Panc1 (cell line): ENCODE data around the gene PDPK1. TPM values are rescaled to one million over a fixed set of nuclear protein-coding genes. Genes with fewer than 3 reads are reported as not detected.
"Not testable (repeated sequence)": the region's sequence is repeated elsewhere in the genome, so short reads cannot be mapped to it uniquely, and the experiment has no call there.

Experiments
- ATAC-seq: fragments of 200-7000 bp; cut with Tn5 transposase; 2 replicates; pipeline ENCODE4 v1.9.1; 2020; ENCODE audit warnings: mild to moderate bottlenecking, moderate library complexity
- BruUV-seq: library from RNA; stranded (reverse); fragments of 400-500 nt; replicated peaks from 2 replicates; lab custom pipeline; 2021; lab: Mats Ljungman, UMichigan
- CTCF ChIA-PET: fragments of 300-600 bp; sonication (Branson Sonifier 250); formaldehyde crosslinking; loops from one replicate; lab custom pipeline; 2022; ENCODE audit warnings: antibody characterized with exemption; lab: Charles Lee
- POLR2A ChIA-PET: fragments of 300-600 bp; sonication (Branson Sonifier 250); formaldehyde crosslinking; loops from one replicate; lab custom pipeline; 2022; ENCODE audit warnings: antibody characterized with exemption; lab: Charles Lee
- DNase-seq: peaks from one replicate; pipeline ENCODE4 v3.0.0-alpha.2; 2010; ENCODE audit warnings: low read depth, low spot score
- H3K27ac ChIP-seq: 2 replicates; pipeline ENCODE4 v1.5.1; 2011; ENCODE audit warnings: mild to moderate bottlenecking, low read length, inconsistent platforms
- H3K27me3 ChIP-seq: fragments of 200-500 bp; sonication (Bioruptor generic); 2 replicates; pipeline ENCODE4 v1.6.0; 2014; ENCODE audit warnings: low read length, inconsistent platforms; ENCODE audit not compliant: control insufficient read depth, insufficient read depth
- H3K36me3 ChIP-seq: fragments of 200-500 bp; sonication (Bioruptor generic); 2 replicates; pipeline ENCODE4 v1.5.1; 2014; ENCODE audit warnings: inconsistent platforms, mild to moderate bottlenecking, low read length, moderate library complexity; ENCODE audit not compliant: control insufficient read depth, insufficient read depth
- H3K4me1 ChIP-seq: 2 replicates; pipeline ENCODE4 v1.5.1; 2011; ENCODE audit warnings: inconsistent platforms, mild to moderate bottlenecking, low read length, moderate library complexity; ENCODE audit not compliant: control insufficient read depth, insufficient read depth
- H3K4me3 ChIP-seq, 2 experiments: 2 replicates each; pipeline ENCODE4 v1.5.1; 2011 to 2012; ENCODE audit warnings: low read depth in 2 of 2, low read length in 2 of 2, mild to moderate bottlenecking in 2 of 2, inconsistent platforms in 1 of 2, moderate library complexity in 1 of 2
- H3K9me3 ChIP-seq: fragments of 200-500 bp; sonication (Bioruptor generic); 2 replicates; pipeline ENCODE4 v1.5.1; 2014; ENCODE audit warnings: low read depth, mild to moderate bottlenecking, inconsistent platforms, low read length, moderate library complexity; ENCODE audit not compliant: control insufficient read depth, insufficient read depth
- POLR2AphosphoS5 ChIP-seq: IDR thresholded peaks from 2 replicates; pipeline ENCODE4 v1.6.1; 2012; ENCODE audit warnings: mild to moderate bottlenecking, low read depth, low read length, moderate library complexity
- SIN3A ChIP-seq: IDR thresholded peaks from 2 replicates; pipeline ENCODE4 v1.6.1; 2012; ENCODE audit warnings: low read depth, mild to moderate bottlenecking, low read length, moderate library complexity, borderline replicate concordance; ENCODE audit not compliant: insufficient read depth
- TCF7L2 ChIP-seq: IDR thresholded peaks from 2 replicates; pipeline ENCODE4 v1.6.1; 2011; ENCODE audit warnings: mild to moderate bottlenecking, low read depth, low read length, inconsistent platforms
- in situ Hi-C: cut with HindIII; loops from 2 replicates; pipeline ENCODE4 v1.10.0; 2016; ENCODE audit warnings: low sequenced_read_pairs, low pct_unique_long_range_greater_than_20kb
- intact Hi-C: fragments of 100-400 bp; cut with micrococcal nuclease; formaldehyde crosslinking; loops from one replicate; pipeline ENCODE4 v1.10.0; 2022; ENCODE audit not compliant: unreplicated experiment
- total RNA-seq: library from RNA; stranded (reverse); gene quantifications from one replicate; pipeline ENCODE4 v1.2.1, GENCODE V29; 2021; ENCODE audit not compliant: unreplicated experiment
- TF ChIP-seq, protein P1 (sequence below), 2 experiments: IDR thresholded peaks; 2 replicates each; pipeline ENCODE4 v1.6.1; 2011 to 2012; ENCODE audit warnings: low read depth in 2 of 2, control low read depth in 1 of 2, low read length in 1 of 2, mild to moderate bottlenecking in 1 of 2, moderate library complexity in 1 of 2; ENCODE audit not compliant: insufficient read depth in 1 of 2
- TF ChIP-seq, protein P2 (sequence below): fragments of 450-650 bp; IDR thresholded peaks from 2 replicates; pipeline ENCODE4 v1.5.1; 2017; ENCODE audit warnings: mild to moderate bottlenecking

Gene PDPK1
- total RNA-seq, 1 experiment from 2014 or later: 43.2 TPM

DNA sequence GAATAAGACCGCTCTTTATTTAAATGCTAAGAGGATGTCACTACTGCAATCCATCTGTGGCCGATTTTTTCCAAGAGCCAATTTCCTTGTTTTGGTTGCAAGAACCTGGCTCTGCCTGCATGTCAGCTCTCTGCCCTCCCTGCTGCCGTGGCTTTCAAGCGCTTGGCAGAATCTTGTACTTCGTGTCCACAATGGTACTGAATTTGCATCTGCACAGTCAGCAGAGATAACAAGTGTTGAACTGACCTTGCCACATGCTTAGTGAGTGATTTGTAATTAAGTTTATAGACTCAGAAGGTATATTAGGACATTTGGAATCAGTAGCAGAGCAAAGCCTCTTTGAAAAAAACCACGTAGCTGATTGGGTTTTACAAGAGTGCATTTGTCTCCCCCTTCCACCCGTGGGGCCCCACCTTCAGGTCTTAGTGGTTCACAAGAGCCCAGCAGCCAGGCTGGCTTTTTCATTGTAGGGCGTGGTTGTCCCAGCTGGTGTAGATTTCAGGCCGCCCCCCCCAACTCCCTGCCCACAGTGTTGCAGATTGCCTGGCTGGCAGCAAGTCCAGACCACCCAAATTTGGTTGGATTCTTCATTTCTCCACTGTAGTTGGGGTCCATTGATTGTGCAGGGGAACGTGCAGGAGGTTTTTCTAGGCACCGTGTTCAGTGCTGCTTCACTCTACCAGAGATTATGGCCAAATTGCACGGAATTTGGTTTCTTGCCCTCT is 63.6 kb downstream of the PDPK1 start:
- H3K4me1 ChIP-seq, POLR2A ChIA-PET, intact Hi-C loops, DNase-seq, CTCF ChIA-PET, H3K27ac ChIP-seq, in situ Hi-C loops, H3K27me3 ChIP-seq, H3K36me3 ChIP-seq, ATAC-seq, H3K4me3 ChIP-seq, H3K9me3 ChIP-seq, BruUV-seq: not testable (repeated sequence)

DNA sequence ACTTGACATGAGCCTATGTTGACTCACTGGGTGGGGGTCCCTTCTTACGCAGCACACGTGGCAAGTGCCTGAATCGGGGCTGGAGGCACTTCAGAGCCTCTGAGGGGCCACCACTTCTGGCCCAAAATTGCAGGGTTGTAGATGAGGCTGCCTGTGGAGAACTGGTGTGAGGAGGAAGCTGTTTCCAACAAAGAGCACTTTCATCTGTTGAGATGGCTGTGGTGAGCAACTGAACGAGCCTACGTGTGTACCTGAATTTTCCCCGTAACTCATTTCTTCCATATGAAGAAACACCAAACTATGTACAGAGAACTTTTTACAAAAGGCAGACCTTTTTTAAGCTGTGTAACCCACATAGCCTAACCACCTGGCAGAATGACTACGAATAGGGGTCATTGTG is 64.4 kb downstream of the PDPK1 start:
- ATAC-seq, in situ Hi-C loops: not testable (repeated sequence)

DNA sequence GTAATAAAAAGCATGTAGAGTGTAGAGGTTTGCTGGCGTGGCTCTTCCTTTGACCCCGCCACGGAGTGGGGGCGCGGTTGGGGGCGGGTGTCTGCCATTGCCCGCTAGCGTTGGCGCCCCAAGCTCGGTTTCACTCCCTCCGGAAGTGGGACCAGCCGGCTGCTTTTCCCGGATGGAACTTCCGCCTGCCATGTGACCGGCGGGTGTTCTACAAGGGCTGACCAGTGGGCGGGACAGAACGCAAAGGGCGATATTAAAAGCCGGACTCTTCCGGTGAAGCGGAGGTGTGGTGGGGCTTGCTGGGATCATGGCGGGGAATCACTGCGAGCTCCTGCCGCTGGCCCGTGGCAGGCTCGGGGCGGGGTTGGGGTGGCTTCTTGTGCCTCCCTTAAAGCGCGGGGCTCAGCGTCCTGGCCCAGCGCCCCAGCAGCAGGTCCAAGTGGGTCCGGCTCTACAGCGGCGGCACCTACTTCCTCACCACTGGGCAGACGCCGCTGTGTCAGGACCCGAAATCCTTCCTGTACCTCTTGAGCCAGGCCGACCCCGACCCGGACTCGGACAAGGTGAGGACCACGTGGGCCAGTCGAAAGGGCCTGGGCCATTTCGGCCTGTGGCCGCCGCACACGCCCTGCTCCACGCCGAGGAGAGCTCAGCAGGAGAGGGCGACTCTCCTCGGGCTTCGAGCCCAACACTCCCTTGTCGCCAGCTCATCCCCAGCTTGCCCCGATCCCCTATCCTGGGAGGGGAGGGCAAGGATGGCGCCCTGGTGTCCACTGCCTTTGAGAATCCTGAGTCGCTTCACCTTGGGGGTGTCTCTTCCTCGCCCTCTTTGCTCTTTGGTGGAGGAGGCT is 65.6 kb downstream of the PDPK1 start:
- ATAC-seq (peak; percentile 95), DNase-seq (peak; percentile 91)
- Histone ChIP-seq H3K4me3 (peak overlapping the region; percentile 95 to 98), H3K9me3 (no peaks in the 10 kb centered on the region), H3K36me3 (no peaks in the 10 kb centered on the region; the same call in 1 of the 2 replicates), H3K27ac (peak overlapping the region; percentile 91), H3K27me3 (no peaks in the 10 kb centered on the region), H3K4me1 (no peaks in the 10 kb centered on the region; the same call in 1 of the 2 replicates)
- in situ Hi-C loops (no loop called here), intact Hi-C loops (no loop called here)
- ChIA-PET CTCF (no interaction called here), POLR2A (interaction anchor here (0.5 kb wide), 1 partner anchor 776 kb away, joined by 4 read pairs; no protein-coding TSS in a partner anchor)
- BruUV-seq: TSS peak; percentile 76
- TF ChIP-seq, protein P1, sequence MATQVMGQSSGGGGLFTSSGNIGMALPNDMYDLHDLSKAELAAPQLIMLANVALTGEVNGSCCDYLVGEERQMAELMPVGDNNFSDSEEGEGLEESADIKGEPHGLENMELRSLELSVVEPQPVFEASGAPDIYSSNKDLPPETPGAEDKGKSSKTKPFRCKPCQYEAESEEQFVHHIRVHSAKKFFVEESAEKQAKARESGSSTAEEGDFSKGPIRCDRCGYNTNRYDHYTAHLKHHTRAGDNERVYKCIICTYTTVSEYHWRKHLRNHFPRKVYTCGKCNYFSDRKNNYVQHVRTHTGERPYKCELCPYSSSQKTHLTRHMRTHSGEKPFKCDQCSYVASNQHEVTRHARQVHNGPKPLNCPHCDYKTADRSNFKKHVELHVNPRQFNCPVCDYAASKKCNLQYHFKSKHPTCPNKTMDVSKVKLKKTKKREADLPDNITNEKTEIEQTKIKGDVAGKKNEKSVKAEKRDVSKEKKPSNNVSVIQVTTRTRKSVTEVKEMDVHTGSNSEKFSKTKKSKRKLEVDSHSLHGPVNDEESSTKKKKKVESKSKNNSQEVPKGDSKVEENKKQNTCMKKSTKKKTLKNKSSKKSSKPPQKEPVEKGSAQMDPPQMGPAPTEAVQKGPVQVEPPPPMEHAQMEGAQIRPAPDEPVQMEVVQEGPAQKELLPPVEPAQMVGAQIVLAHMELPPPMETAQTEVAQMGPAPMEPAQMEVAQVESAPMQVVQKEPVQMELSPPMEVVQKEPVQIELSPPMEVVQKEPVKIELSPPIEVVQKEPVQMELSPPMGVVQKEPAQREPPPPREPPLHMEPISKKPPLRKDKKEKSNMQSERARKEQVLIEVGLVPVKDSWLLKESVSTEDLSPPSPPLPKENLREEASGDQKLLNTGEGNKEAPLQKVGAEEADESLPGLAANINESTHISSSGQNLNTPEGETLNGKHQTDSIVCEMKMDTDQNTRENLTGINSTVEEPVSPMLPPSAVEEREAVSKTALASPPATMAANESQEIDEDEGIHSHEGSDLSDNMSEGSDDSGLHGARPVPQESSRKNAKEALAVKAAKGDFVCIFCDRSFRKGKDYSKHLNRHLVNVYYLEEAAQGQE (IDR thresholded peaks at IDR 0.05; ENCODE audit: insufficient read depth in 1 of 2, low read depth in 2 of 2, low read length in 1 of 2): peak in 1 of 2 experiments; percentile 60; a peak in 1 of 4 replicates
- TF ChIP-seq POLR2AphosphoS5 (peak; percentile 99), SIN3A (peak; percentile 95; the same call in 1 of the 2 replicates), TCF7L2 (peak; percentile 76; the same call in 1 of the 2 replicates)
- TF ChIP-seq, protein P2, sequence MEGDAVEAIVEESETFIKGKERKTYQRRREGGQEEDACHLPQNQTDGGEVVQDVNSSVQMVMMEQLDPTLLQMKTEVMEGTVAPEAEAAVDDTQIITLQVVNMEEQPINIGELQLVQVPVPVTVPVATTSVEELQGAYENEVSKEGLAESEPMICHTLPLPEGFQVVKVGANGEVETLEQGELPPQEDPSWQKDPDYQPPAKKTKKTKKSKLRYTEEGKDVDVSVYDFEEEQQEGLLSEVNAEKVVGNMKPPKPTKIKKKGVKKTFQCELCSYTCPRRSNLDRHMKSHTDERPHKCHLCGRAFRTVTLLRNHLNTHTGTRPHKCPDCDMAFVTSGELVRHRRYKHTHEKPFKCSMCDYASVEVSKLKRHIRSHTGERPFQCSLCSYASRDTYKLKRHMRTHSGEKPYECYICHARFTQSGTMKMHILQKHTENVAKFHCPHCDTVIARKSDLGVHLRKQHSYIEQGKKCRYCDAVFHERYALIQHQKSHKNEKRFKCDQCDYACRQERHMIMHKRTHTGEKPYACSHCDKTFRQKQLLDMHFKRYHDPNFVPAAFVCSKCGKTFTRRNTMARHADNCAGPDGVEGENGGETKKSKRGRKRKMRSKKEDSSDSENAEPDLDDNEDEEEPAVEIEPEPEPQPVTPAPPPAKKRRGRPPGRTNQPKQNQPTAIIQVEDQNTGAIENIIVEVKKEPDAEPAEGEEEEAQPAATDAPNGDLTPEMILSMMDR: no peak

More for the DNA sequence above, 64.4 kb downstream of the PDPK1 start:
- POLR2A ChIA-PET, CTCF ChIA-PET, DNase-seq, intact Hi-C loops, H3K4me1 ChIP-seq, H3K27me3 ChIP-seq, H3K36me3 ChIP-seq, BruUV-seq, H3K9me3 ChIP-seq, H3K27ac ChIP-seq, H3K4me3 ChIP-seq: not testable (repeated sequence)

DNA sequence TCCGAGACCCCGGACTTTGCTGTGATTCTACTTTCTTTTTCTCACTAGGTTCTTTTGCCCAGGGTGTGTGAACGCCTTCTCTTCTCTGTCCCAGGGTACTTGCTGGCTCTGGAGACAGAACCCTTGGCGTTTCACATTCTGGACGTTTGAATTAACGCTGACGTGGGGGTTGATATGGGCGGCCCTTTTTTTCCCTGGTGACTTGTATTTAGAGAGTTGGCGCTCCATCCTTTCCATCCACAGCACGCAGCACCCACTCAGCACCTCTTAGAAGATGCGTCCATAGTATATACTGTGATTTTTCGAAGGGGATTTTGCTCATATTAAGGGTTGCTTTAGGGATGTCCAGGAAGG is 66.2 kb downstream of the PDPK1 start:
- POLR2A ChIA-PET, BruUV-seq, H3K4me1 ChIP-seq, H3K9me3 ChIP-seq, H3K27me3 ChIP-seq, CTCF ChIA-PET, intact Hi-C loops, DNase-seq, in situ Hi-C loops, H3K36me3 ChIP-seq: not testable (repeated sequence)
- peak overlapping the region; percentile 91 for H3K27ac ChIP-seq
- peak; percentile 1 for ATAC-seq
- peak overlapping the region; percentile 95 to 98 for H3K4me3 ChIP-seq

DNA sequence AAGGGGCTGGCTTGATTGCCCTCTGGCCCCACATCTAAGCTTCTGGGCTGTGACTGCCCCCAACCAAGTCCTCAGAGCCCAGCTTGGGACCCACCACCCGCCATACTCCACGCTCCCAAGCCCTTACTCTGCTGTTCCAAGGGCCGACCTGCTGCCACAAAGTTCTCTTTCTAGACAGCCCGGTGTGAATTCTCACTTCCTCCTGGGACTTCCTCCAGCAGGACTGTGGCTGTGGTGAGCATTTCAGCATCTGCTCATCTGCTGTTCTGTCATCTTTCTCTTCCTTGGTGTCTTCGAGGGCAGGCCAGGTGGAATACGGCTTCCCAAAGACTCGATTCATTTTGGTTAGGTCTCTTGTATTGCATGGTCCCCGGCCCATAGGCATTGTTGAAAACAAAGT is 69.0 kb downstream of the PDPK1 start:
- H3K36me3 ChIP-seq, H3K27me3 ChIP-seq, in situ Hi-C loops: not testable (repeated sequence)

More for the DNA sequence above, 69.0 kb downstream of the PDPK1 start:
- H3K27ac ChIP-seq, H3K9me3 ChIP-seq, H3K4me1 ChIP-seq, CTCF ChIA-PET, intact Hi-C loops, ATAC-seq, DNase-seq, BruUV-seq, POLR2A ChIA-PET, H3K4me3 ChIP-seq: not testable (repeated sequence)
